Activated CD4-positive, alpha-beta T cell treated with anti-CD3 and anti-CD28 coated beads for 36 hours (primary cell): Measurements from ENCODE around the gene MYOT. TPM values are rescaled to one million over a fixed set of nuclear protein-coding genes. Genes with fewer than 3 reads are reported as not detected.

Experiments
- ATAC-seq: fragments of 200-7000 bp; cut with Tn5 transposase; one replicate; pipeline ENCODE4 v1.10.0; 2021; ENCODE audit warnings: mild to moderate bottlenecking, moderate library complexity
- CTCF ChIA-PET: fragments of 350-600 bp; sonication (Branson Sonifier 250); formaldehyde crosslinking; loops from one replicate; lab custom pipeline; 2021; ENCODE audit warnings: antibody characterized with exemption; lab: Charles Lee
- POLR2A ChIA-PET: fragments of 350-600 bp; sonication (Branson Sonifier 250); formaldehyde crosslinking; loops from one replicate; lab custom pipeline; 2021; ENCODE audit warnings: antibody characterized with exemption, inconsistent platforms; lab: Charles Lee
- DNase-seq: peaks from one replicate; pipeline ENCODE4 v3.0.0-alpha.2; 2020
- H3K27ac Mint-ChIP-seq: one replicate; pipeline ENCODE4 v1.8.0; 2021; ENCODE audit warnings: mixed read lengths
- H3K27me3 Mint-ChIP-seq: one replicate; pipeline ENCODE4 v1.8.0; 2021; ENCODE audit warnings: mixed read lengths
- H3K36me3 Mint-ChIP-seq: one replicate; pipeline ENCODE4 v1.8.0; 2021; ENCODE audit warnings: low read depth, mixed read lengths
- H3K4me1 Mint-ChIP-seq: one replicate; pipeline ENCODE4 v1.8.0; 2021; ENCODE audit warnings: mixed read lengths
- H3K4me3 Mint-ChIP-seq: one replicate; pipeline ENCODE4 v1.8.0; 2021; ENCODE audit warnings: mild to moderate bottlenecking, moderate library complexity, mixed read lengths
- H3K9me3 Mint-ChIP-seq: one replicate; pipeline ENCODE4 v1.8.0; 2021; ENCODE audit warnings: low read depth, mixed read lengths
- intact Hi-C, 2 experiments: fragments of 100-400 bp; cut with DNase I in 1 of 2; cut with micrococcal nuclease in 1 of 2; formaldehyde crosslinking; loops; one replicate each; pipeline versions ENCODE4 v1.14.2 to v1.15.1; 2022 to 2024; cut with DNase I, micrococcal nuclease
- total RNA-seq, 2 experiments: library from RNA; stranded (reverse); gene quantifications; one replicate each; pipeline ENCODE4 v1.2.3, GENCODE V29; 2021

The MYOT gene, protein sequence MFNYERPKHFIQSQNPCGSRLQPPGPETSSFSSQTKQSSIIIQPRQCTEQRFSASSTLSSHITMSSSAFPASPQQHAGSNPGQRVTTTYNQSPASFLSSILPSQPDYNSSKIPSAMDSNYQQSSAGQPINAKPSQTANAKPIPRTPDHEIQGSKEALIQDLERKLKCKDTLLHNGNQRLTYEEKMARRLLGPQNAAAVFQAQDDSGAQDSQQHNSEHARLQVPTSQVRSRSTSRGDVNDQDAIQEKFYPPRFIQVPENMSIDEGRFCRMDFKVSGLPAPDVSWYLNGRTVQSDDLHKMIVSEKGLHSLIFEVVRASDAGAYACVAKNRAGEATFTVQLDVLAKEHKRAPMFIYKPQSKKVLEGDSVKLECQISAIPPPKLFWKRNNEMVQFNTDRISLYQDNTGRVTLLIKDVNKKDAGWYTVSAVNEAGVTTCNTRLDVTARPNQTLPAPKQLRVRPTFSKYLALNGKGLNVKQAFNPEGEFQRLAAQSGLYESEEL
- total RNA-seq: not detected

DNA sequence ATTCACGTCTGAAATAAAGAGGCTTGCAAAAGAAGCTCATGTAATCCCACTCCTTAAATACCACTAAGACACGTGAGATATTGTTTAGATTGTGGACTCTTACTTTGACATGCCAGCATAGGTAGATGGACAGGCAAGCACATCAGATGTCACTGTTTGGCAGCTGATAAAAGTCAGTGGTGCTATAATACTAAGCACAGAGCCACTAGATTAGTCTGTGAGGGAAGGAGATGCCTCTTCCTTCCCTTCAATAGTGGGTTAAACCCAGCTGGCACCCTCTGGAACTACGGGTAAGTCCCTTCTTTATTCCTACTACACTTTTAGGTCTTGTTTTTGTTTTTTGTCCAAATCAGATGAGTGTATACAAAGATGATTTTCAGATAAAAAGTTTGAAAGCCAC is at the start of gene MYOT:
MYOT (plus strand) TSS at position 197 of the 400 bp plus-strand sequence. CDS start 2,792 bp downstream, outside the sequence.
- CTCF ChIA-PET: interaction anchor here (0.6 kb wide), 1 partner anchor 168 kb away, joined by 3 read pairs; no protein-coding TSS in a partner anchor

DNA sequence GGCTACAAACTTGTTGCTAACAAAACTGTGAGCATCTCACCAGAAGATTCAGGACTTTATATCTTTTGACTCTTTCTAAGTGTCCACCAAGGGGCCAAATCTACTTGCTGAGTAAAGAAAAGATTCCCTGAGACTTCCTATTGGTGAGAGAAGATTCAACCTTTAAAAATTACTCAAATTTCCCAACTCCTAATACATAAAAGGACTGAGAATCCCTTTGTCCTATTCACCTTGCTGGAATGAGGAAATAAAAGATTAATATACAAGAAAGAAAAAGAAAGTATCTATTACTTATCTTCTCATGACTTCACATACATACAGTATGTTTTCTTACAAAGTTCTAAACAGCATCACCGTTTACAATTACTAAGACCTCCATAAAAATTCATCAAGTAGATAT is 47.9 kb upstream of the MYOT start:
- ATAC-seq (no peak), DNase-seq (no peak)
- no peak overlapping the region for H3K4me3 Mint-ChIP-seq
- H3K36me3 Mint-ChIP-seq: no peaks in the 10 kb centered on the region
- ChIA-PET CTCF (no interaction called here), POLR2A (interaction anchor here (0.6 kb wide), 1 partner anchor 69 kb away, joined by 11 read pairs; no protein-coding TSS in a partner anchor)
- H3K9me3 Mint-ChIP-seq: no peaks in the 10 kb centered on the region
- H3K27ac Mint-ChIP-seq: no peak overlapping the region
- H3K27me3 Mint-ChIP-seq: no peaks in the 10 kb centered on the region
- H3K4me1 Mint-ChIP-seq: no peaks in the 10 kb centered on the region
- intact Hi-C loops: no loop called here

More for the DNA sequence above, at the start of gene MYOT:
- no peak for DNase-seq
- no peaks in the 10 kb centered on the region for H3K27me3 Mint-ChIP-seq
- no peaks in the 10 kb centered on the region for H3K9me3 Mint-ChIP-seq
- ATAC-seq: no peak
- no peak within 1 kb of the TSS for H3K27ac Mint-ChIP-seq
- H3K4me1 Mint-ChIP-seq: no peaks in the 10 kb centered on the region
- POLR2A ChIA-PET: no interaction called here
- no peaks in the 10 kb centered on the region for H3K36me3 Mint-ChIP-seq
- intact Hi-C loops: no loop called here
- H3K4me3 Mint-ChIP-seq: no peak within 1 kb of the TSS

DNA sequence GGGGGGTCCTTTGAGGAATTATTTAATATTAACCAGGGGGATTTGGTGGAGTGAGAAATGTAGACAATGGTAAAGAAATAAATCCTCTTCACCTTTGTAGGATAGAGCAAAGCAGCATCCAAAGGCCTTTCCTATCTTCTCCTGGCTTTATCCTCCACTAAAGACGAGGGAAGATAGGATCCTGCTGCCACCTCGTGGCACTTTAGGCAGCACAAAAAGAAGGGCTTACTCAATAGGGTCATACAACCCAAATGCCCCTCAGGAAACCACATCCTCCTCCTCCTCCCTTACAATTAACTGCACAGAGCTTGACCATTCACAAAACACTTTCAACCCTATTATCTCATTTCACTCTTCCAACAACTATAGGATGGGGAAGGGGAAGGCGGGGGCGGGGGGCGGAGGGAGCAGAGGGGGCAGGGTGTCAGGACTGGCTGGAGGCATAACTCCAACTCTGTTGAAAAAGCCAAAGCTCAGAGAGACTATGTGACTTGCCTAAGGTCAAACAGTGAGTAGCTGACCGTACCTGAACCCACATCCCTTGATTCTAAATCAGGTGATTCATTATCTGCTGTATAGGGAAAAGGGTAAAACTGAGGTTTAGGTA is 45.4 kb upstream of the MYOT start:
- ATAC-seq (no peak), DNase-seq (peak; percentile 15)
- Mint-ChIP-seq H3K9me3 (peaks cover 8% of the 10 kb centered on the region), H3K4me1 (no peaks in the 10 kb centered on the region), H3K27me3 (no peaks in the 10 kb centered on the region), H3K4me3 (no peak overlapping the region), H3K36me3 (no peaks in the 10 kb centered on the region), H3K27ac (no peak overlapping the region)
- POLR2A ChIA-PET: no interaction called here
- CTCF ChIA-PET: no interaction called here
- intact Hi-C loops: no loop called here

DNA sequence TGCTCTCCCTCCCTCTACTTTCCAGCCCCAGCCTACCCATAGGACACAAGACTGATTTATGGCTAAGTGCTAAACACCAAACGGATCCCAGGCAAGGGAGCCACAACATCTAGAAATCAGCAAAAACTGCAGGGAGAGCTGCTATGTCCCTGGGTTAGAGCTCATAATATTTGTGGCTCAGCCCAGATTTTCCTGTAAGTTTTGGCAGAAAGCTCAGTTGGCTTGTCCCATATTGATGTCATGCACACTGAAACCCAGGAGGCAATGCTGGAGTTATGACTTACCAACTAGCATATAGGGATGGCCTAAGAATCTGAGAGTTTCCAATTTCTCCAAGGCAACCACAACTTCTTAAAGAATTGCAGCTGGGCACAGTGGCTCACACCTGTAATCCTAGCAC is 44.7 kb upstream of the MYOT start:
- no peaks in the 10 kb centered on the region for H3K4me1 Mint-ChIP-seq
- DNase-seq: no peak
- H3K27ac Mint-ChIP-seq: no peak overlapping the region
- peaks cover 8% of the 10 kb centered on the region for H3K9me3 Mint-ChIP-seq
- intact Hi-C loops: no loop called here
- H3K4me3 Mint-ChIP-seq: no peak overlapping the region
- CTCF ChIA-PET: no interaction called here
- ATAC-seq: no peak
- H3K27me3 Mint-ChIP-seq: no peaks in the 10 kb centered on the region
- POLR2A ChIA-PET: no interaction called here
- no peaks in the 10 kb centered on the region for H3K36me3 Mint-ChIP-seq

GRCh38 chr5:137825165-137825564 is 42.5 kb upstream of the MYOT start:
- ATAC-seq: no peak

DNA sequence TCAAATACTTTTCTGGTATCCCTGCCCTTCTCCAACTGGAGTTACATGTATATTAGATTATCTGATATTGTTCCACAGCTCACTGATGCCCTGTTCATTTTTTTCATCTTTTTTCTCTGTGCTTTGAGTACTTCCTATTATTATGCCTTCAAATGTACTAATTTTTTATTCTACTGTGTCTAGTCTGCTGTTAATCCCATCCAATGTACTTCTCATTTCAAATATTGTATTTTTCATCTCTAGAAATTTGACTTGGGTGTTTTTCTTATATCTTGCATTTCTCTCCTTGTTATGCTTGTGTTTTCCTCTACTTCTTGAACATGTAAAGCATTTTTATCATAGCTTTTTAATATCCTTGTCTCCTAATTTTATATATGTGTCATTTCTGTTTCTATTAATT is 41.6 kb upstream of the MYOT start:
- H3K4me1 Mint-ChIP-seq: no peaks in the 10 kb centered on the region
- no peak overlapping the region for H3K4me3 Mint-ChIP-seq
- CTCF ChIA-PET: interaction anchor here (1.0 to 1.3 kb wide), 2 partner anchors 16 to 21 kb away, joined by 3 read pairs; no protein-coding TSS in a partner anchor
- intact Hi-C loops: no loop called here
- no peak overlapping the region for H3K27ac Mint-ChIP-seq
- H3K36me3 Mint-ChIP-seq: no peaks in the 10 kb centered on the region
- DNase-seq (no peak), ATAC-seq (no peak)
- POLR2A ChIA-PET: no interaction called here
- peaks cover 8% of the 10 kb centered on the region for H3K9me3 Mint-ChIP-seq
- H3K27me3 Mint-ChIP-seq: no peaks in the 10 kb centered on the region

More at GRCh38 chr5:137825165-137825564, 42.5 kb upstream of the MYOT start:
- ChIA-PET POLR2A (no interaction called here), CTCF (interaction anchor here (0.6 to 1.4 kb wide), 5 partner anchors 12 to 164 kb away, joined by 3 to 4 read pairs (median 3); no protein-coding TSS in a partner anchor)
- DNase-seq: no peak
- Mint-ChIP-seq H3K4me1 (no peaks in the 10 kb centered on the region), H3K27ac (no peak overlapping the region), H3K9me3 (peaks cover 8% of the 10 kb centered on the region), H3K4me3 (no peak overlapping the region), H3K36me3 (no peaks in the 10 kb centered on the region), H3K27me3 (no peaks in the 10 kb centered on the region)
- intact Hi-C loops: no loop called here

- Mint-ChIP-seq H3K36me3 (no peaks in the 10 kb centered on the region), H3K4me3 (no peak overlapping the region), H3K27ac (no peak overlapping the region), H3K9me3 (peaks cover 8% of the 10 kb centered on the region), H3K4me1 (no peaks in the 10 kb centered on the region), H3K27me3 (no peaks in the 10 kb centered on the region)
- no peak for ATAC-seq
- POLR2A ChIA-PET: no interaction called here
- intact Hi-C loops: no loop called here
- no peak for DNase-seq
- CTCF ChIA-PET: interaction anchor here (1.0 to 1.6 kb wide), 2 partner anchors 23 to 49 kb away, joined by 3 to 7 read pairs; no protein-coding TSS in a partner anchor
Observed at GRCh38 chr5:137828180-137828579, 39.5 kb upstream of the MYOT start.

GRCh38 chr5:137828664-137829063 is 39.0 kb upstream of the MYOT start:
- ATAC-seq (no peak), DNase-seq (no peak)
- no peaks in the 10 kb centered on the region for H3K4me1 Mint-ChIP-seq
- H3K27me3 Mint-ChIP-seq: no peaks in the 10 kb centered on the region
- no peaks in the 10 kb centered on the region for H3K36me3 Mint-ChIP-seq
- no peak overlapping the region for H3K27ac Mint-ChIP-seq
- CTCF ChIA-PET: interaction anchor here (1.6 kb wide), 1 partner anchor 50 kb away, joined by 7 read pairs; no protein-coding TSS in a partner anchor
- intact Hi-C loops: no loop called here
- POLR2A ChIA-PET: no interaction called here
- H3K4me3 Mint-ChIP-seq: no peak overlapping the region
- peaks cover 8% of the 10 kb centered on the region for H3K9me3 Mint-ChIP-seq

DNA sequence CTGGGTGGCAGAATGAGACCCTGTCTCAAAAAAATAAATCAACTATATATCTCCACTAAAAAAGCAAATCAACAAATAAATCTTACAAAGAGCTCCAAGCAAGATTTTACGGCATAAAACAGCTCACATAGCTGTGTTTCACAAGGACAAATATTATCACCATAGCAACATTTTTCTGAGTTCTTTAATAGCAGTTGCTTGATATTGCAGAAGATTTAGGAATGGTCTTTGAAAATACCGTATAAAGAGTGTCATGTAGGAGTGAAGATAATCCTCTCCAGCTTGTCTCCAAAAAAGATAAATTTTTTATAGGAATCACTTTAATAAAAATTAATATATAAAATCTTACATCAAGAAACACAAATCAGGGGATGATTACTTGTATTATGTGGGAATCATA is 36.6 kb upstream of the MYOT start:
- POLR2A ChIA-PET: no interaction called here
- no peak for ATAC-seq
- CTCF ChIA-PET: no interaction called here
- H3K27me3 Mint-ChIP-seq: no peaks in the 10 kb centered on the region
- H3K4me1 Mint-ChIP-seq: no peaks in the 10 kb centered on the region
- H3K9me3 Mint-ChIP-seq: peaks cover 5% of the 10 kb centered on the region
- no peak for DNase-seq
- no peak overlapping the region for H3K27ac Mint-ChIP-seq
- no peaks in the 10 kb centered on the region for H3K36me3 Mint-ChIP-seq
- no peak overlapping the region for H3K4me3 Mint-ChIP-seq
- intact Hi-C loops: no loop called here

GRCh38 chr5:137831526-137831925 is 36.1 kb upstream of the MYOT start:
- DNase-seq (no peak), ATAC-seq (no peak)
- H3K36me3 Mint-ChIP-seq: no peaks in the 10 kb centered on the region
- H3K27ac Mint-ChIP-seq: no peak overlapping the region
- H3K9me3 Mint-ChIP-seq: peaks cover 4% of the 10 kb centered on the region
- H3K4me3 Mint-ChIP-seq: no peak overlapping the region
- ChIA-PET CTCF (no interaction called here), POLR2A (no interaction called here)
- H3K4me1 Mint-ChIP-seq: no peaks in the 10 kb centered on the region
- intact Hi-C loops: no loop called here
- H3K27me3 Mint-ChIP-seq: no peaks in the 10 kb centered on the region

GRCh38 chr5:137832416-137832815 is 35.2 kb upstream of the MYOT start:
- ChIA-PET POLR2A (no interaction called here), CTCF (no interaction called here)
- ATAC-seq (no peak), DNase-seq (no peak)
- Mint-ChIP-seq H3K27me3 (no peaks in the 10 kb centered on the region), H3K27ac (no peak overlapping the region), H3K9me3 (no peaks in the 10 kb centered on the region), H3K4me1 (no peaks in the 10 kb centered on the region), H3K4me3 (no peak overlapping the region), H3K36me3 (no peaks in the 10 kb centered on the region)
- intact Hi-C loops: no loop called here
